SK-N-SH (cell line): ENCODE results near the gene OR2T12.

Experiments
- CTCF ChIP-seq: fragments of 200-600 bp; sonication (generic); IDR thresholded peaks from 2 replicates; pipeline ENCODE4 v1.6.1; 2017; ENCODE audit warnings: antibody characterized with exemption, mild to moderate bottlenecking, moderate library complexity
- EP300 ChIP-seq, 2 experiments: IDR thresholded peaks; 2 replicates each; pipeline versions ENCODE4 v1.4.0 to v1.6.1; 2012; ENCODE audit warnings: borderline replicate concordance in 1 of 2, low read depth in 1 of 2, low read length in 1 of 2
- EZH2phosphoT487 ChIP-seq: fragments of 200-600 bp; sonication (generic); IDR thresholded peaks from 2 replicates; pipeline ENCODE4 v1.6.1; 2017; ENCODE audit warnings: low read depth, mixed run types, mild to moderate bottlenecking, antibody characterized with exemption, moderate library complexity, borderline replicate concordance
- MAX ChIP-seq: IDR thresholded peaks from 2 replicates; pipeline ENCODE4 v1.4.0; 2012; ENCODE audit warnings: low read depth
- NFIC ChIP-seq: IDR thresholded peaks from 2 replicates; pipeline ENCODE4 v1.4.0; 2012; ENCODE audit warnings: borderline replicate concordance
- PBX3 ChIP-seq: IDR thresholded peaks from 2 replicates; pipeline ENCODE4; 2012
- POLR2AphosphoS5 ChIP-seq: IDR thresholded peaks from 2 replicates; pipeline ENCODE4 v1.6.1; 2012; ENCODE audit warnings: low read depth, low read length
- RAD21 ChIP-seq: IDR thresholded peaks from 2 replicates; pipeline ENCODE4 v1.6.1; 2012; ENCODE audit warnings: mild to moderate bottlenecking, low read length
- RFX5 ChIP-seq: IDR thresholded peaks from 2 replicates; pipeline ENCODE4 v1.6.1; 2012; ENCODE audit warnings: mild to moderate bottlenecking, improper control_type of control experiment, low read length
- TCF12 ChIP-seq: IDR thresholded peaks from 2 replicates; pipeline ENCODE4 v1.4.0; 2012
- USF2 ChIP-seq: fragments of 150-350 bp; IDR thresholded peaks from 2 replicates; pipeline ENCODE4 v1.6.1; 2017; ENCODE audit warnings: antibody characterized with exemption, low read length, low read depth, borderline replicate concordance
- YY1 ChIP-seq: IDR thresholded peaks from 2 replicates; pipeline ENCODE4 v1.4.0; 2012; ENCODE audit warnings: low read depth, mild to moderate bottlenecking
- ZBTB33 ChIP-seq: IDR thresholded peaks from 2 replicates; pipeline ENCODE4 v1.4.0; 2012; ENCODE audit warnings: low read depth, borderline replicate concordance

GRCh38 chr1:248306103-248306502, 2.9 kb upstream of the OR2T12 start:
- TF ChIP-seq CTCF (no peak), EP300 (IDR thresholded peaks at IDR 0.05; ENCODE audit: borderline replicate concordance in 1 of 2, low read depth in 1 of 2, low read length in 1 of 2) (no peak), MAX (no peak), PBX3 (no peak), RFX5 (no peak), ZBTB33 (no peak), TCF12 (no peak), YY1 (no peak), POLR2AphosphoS5 (no peak), EZH2phosphoT487 (no peak), NFIC (no peak), USF2 (no peak), RAD21 (no peak)
